Measurements from ENCODE around the gene SPIC. TPM values are rescaled to one million over a fixed set of nuclear protein-coding genes. Genes with fewer than 3 reads are reported as not detected.

The SPIC gene
- total and polyA plus RNA-seq, 2 of the 8 experiments (the other 6 are each of a cell fraction or from before 2014, with no cell fraction given): not detected

- no peak overlapping the region for H4K91ac ChIP-seq (replicated peaks; ENCODE audit: insufficient read length, low read length)
- H3K4me2 ChIP-seq (ENCODE audit: insufficient read depth in 1 of 2, low read depth in 2 of 2, low read length in 2 of 2): no peak overlapping the region
- H4K20me1 ChIP-seq (replicated peaks in 1 of 2; ENCODE audit: control insufficient read depth in 1 of 2, insufficient read depth in 2 of 2, low read length in 2 of 2): no peaks in the 10 kb centered on the region
- H2BK5ac ChIP-seq (ENCODE audit: low read depth, low read length): no peak overlapping the region
- H3K9ac ChIP-seq (replicated peaks in 1 of 4; ENCODE audit: extremely low read depth in 1 of 4, low read depth in 3 of 4, low read length in 3 of 4): no peak overlapping the region
- H2BK120ac ChIP-seq (replicated peaks; ENCODE audit: low read depth, low read length): no peak overlapping the region
- no peak overlapping the region for H3K4ac ChIP-seq (replicated peaks; ENCODE audit: insufficient read length, low read depth, low read length)
- H2BK12ac ChIP-seq (ENCODE audit: low read depth, low read length): no peak overlapping the region
- POLR2A ChIA-PET (ENCODE audit: partially characterized antibody): no interaction called here
- H4K5ac ChIP-seq (ENCODE audit: insufficient read length, low read depth, low read length): no peak overlapping the region
- no peaks in the 10 kb centered on the region for H3K23me2 ChIP-seq (ENCODE audit: low read depth, low read length)
- no peak overlapping the region for H2AFZ ChIP-seq (ENCODE audit: low read length)
- TF ChIP-seq CBX8 (IDR thresholded peaks at IDR 0.05; ENCODE audit: borderline replicate concordance, low read depth, low read length) (no peak), POLR2A (IDR thresholded peaks at IDR 0.05; ENCODE audit: control extremely low read depth in 1 of 2, low read depth in 2 of 2, low read length in 2 of 2) (no peak), NRF1 (IDR thresholded peaks at IDR 0.05; ENCODE audit: low read depth, low read length) (no peak), SUZ12 (IDR thresholded peaks at IDR 0.05; ENCODE audit: low read length) (no peak), BCL11A (IDR thresholded peaks at IDR 0.05; ENCODE audit: low read depth in 2 of 2, low read length in 2 of 2) (no peak), CEBPB (IDR thresholded peaks at IDR 0.05; ENCODE audit: low read depth, low read length) (no peak), POLR2AphosphoS5 (IDR thresholded peaks at IDR 0.05; ENCODE audit: low read depth, low read length) (no peak), TCF12 (IDR thresholded peaks at IDR 0.05; ENCODE audit: low read depth, low read length) (no peak), MAFK (IDR thresholded peaks at IDR 0.05; ENCODE audit: low read depth, low read length) (no peak), E2F6 (IDR thresholded peaks at IDR 0.05) (no peak), EGR1 (IDR thresholded peaks at IDR 0.05; ENCODE audit: borderline replicate concordance, low read depth, low read length) (no peak), GTF2F1 (IDR thresholded peaks at IDR 0.05; ENCODE audit: borderline replicate concordance, low read depth, low read length) (no peak), RNF2 (IDR thresholded peaks at IDR 0.05; ENCODE audit: borderline replicate concordance, low read depth, low read length, missing control alignments, poor library complexity, severe bottlenecking) (no peak), POU5F1 (IDR thresholded peaks at IDR 0.05; ENCODE audit: low read depth, low read length) (no peak), JUND (IDR thresholded peaks at IDR 0.05; ENCODE audit: low read length) (no peak)
- CTCF ChIA-PET (ENCODE audit: partially characterized antibody): interaction anchor here (0.6 to 1.3 kb wide), 3 partner anchors 15 to 309 kb away, joined by 3 read pairs; no protein-coding TSS in a partner anchor
- H3K36me3 ChIP-seq (ENCODE audit: control insufficient read depth in 2 of 4, insufficient read depth in 4 of 4, low read length in 3 of 4): no peaks in the 10 kb centered on the region
- no peak overlapping the region for H3K14ac ChIP-seq (ENCODE audit: insufficient read length)
- no peak for DNase-seq (ENCODE audit: low read depth in 1 of 2, low spot score in 2 of 2)
- H3K79me2 ChIP-seq (ENCODE audit: control insufficient read depth in 1 of 2, insufficient read depth in 2 of 2, low read length in 2 of 2): no peaks in the 10 kb centered on the region
- no peak overlapping the region for H3K56ac ChIP-seq (replicated peaks; ENCODE audit: insufficient read length, low read depth, low read length)
- no peak overlapping the region for H3K27ac ChIP-seq (ENCODE audit: low read depth, low read length)
- H3K4me1 ChIP-seq (replicated peaks in 1 of 4; ENCODE audit: control insufficient read depth in 3 of 4, insufficient read depth in 4 of 4, low read length in 3 of 4): no peaks in the 10 kb centered on the region
- H2BK20ac ChIP-seq (ENCODE audit: low read length): no peak overlapping the region
- FAIRE-seq: no peak
- H3K79me1 ChIP-seq (ENCODE audit: low read depth, low read length): no peaks in the 10 kb centered on the region
- H4K8ac ChIP-seq (ENCODE audit: extremely low read depth, insufficient read depth, low read length): no peak overlapping the region
- H3K27me3 ChIP-seq (replicated peaks in 1 of 4; ENCODE audit: control insufficient read depth in 3 of 4, extremely low read depth in 1 of 4, insufficient read depth in 3 of 4, low read length in 3 of 4): no peaks in the 10 kb centered on the region
- no peak overlapping the region for H3K18ac ChIP-seq (ENCODE audit: extremely low read depth, low read length)
- no peak overlapping the region for H3K23ac ChIP-seq (ENCODE audit: insufficient read length)
- no peak overlapping the region for H2BK15ac ChIP-seq (ENCODE audit: low read length)
- H3K9me3 ChIP-seq (ENCODE audit: insufficient read depth in 2 of 2, low read depth in 1 of 2, low read length in 1 of 2): no peaks in the 10 kb centered on the region
- no peak overlapping the region for H3K4me3 ChIP-seq (ENCODE audit: extremely low read depth in 1 of 4, insufficient read depth in 2 of 4, low read depth in 3 of 4, low read length in 4 of 4)
- H2AK5ac ChIP-seq (ENCODE audit: low read depth, low read length): no peak overlapping the region
These were observed 33.5 kb upstream of the SPIC start for GRCh38 chr12:101441461-101442224.
